H1 (cell line): ENCODE results near the gene ZNF219. TPM values are rescaled to one million over a fixed set of nuclear protein-coding genes. Genes with fewer than 3 reads are reported as not detected.

ENCODE experiments used
- CTCF ChIA-PET: fragments of 300-600 bp; sonication (Branson Sonifier 250); formaldehyde crosslinking; loops from one replicate; lab custom pipeline; 2021; ENCODE audit not compliant: partially characterized antibody; lab: Charles Lee
- POLR2A ChIA-PET: fragments of 300-600 bp; sonication (Branson Sonifier 250); formaldehyde crosslinking; loops from one replicate; lab custom pipeline; 2021; ENCODE audit warnings: inconsistent platforms; ENCODE audit not compliant: partially characterized antibody; lab: Charles Lee
- DNase-seq, 2 experiments: peaks; one replicate each; pipeline versions ENCODE4 v3.0.0 to v3.0.0-alpha.2; 2010 to 2022; ENCODE audit warnings: low spot score in 2 of 2, low read depth in 1 of 2, mixed read lengths in 1 of 2
- FAIRE-seq: peaks from 2 replicates; lab custom pipeline; 2011; peaks lifted over from hg19 to GRCh38; lab: Jason Lieb, UNC
- H2AFZ ChIP-seq: 2 replicates; pipeline ENCODE4 v1.8.1; 2012; ENCODE audit warnings: low read length, inconsistent platforms
- H2AK5ac ChIP-seq: 2 replicates; pipeline ENCODE4 v1.6.1; 2013; ENCODE audit warnings: low read depth, low read length
- H2BK120ac ChIP-seq: replicated peaks from 2 replicates; pipeline ENCODE3; 2013; ENCODE audit warnings: low read depth, low read length, inconsistent platforms
- H2BK12ac ChIP-seq: 2 replicates; pipeline ENCODE4 v1.6.1; 2013; ENCODE audit warnings: low read depth, low read length
- H2BK15ac ChIP-seq: 2 replicates; pipeline ENCODE4 v1.6.1; 2013; ENCODE audit warnings: low read length
- H2BK20ac ChIP-seq: 2 replicates; pipeline ENCODE4 v1.6.1; 2013; ENCODE audit warnings: low read length
- H2BK5ac ChIP-seq: 2 replicates; pipeline ENCODE4 v1.6.1; 2013; ENCODE audit warnings: low read depth, low read length
- H3K14ac ChIP-seq: 2 replicates; pipeline ENCODE4 v1.6.1; 2013; ENCODE audit warnings: inconsistent platforms; ENCODE audit not compliant: insufficient read length
- H3K18ac ChIP-seq: 2 replicates; pipeline ENCODE4 v1.6.1; 2013; ENCODE audit warnings: low read length; ENCODE audit errors: extremely low read depth
- H3K23ac ChIP-seq: 2 replicates; pipeline ENCODE4 v1.6.1; 2013; ENCODE audit warnings: inconsistent platforms; ENCODE audit not compliant: insufficient read length
- H3K23me2 ChIP-seq: 2 replicates; pipeline ENCODE4 v1.6.1; 2013; ENCODE audit warnings: low read depth, low read length
- H3K27ac ChIP-seq: 2 replicates; pipeline ENCODE4 v1.6.1; 2011; ENCODE audit warnings: low read depth, low read length, inconsistent platforms
- H3K27me3 ChIP-seq, 4 experiments: replicated peaks in 1 of 4; 1 replicate in 1 of 4; 2 replicates in 3 of 4; pipeline versions ENCODE4 v1.6.1 to v1.8.1; 2011 to 2013; ENCODE audit warnings: low read length in 3 of 4, mild to moderate bottlenecking in 3 of 4, inconsistent platforms in 2 of 4, mixed read lengths in 2 of 4, moderate library complexity in 1 of 4; ENCODE audit not compliant: control insufficient read depth in 3 of 4, insufficient read depth in 3 of 4; ENCODE audit errors: extremely low read depth in 1 of 4
- H3K36me3 ChIP-seq, 4 experiments: 2 replicates each; pipeline versions ENCODE4 v1.6.1 to v1.8.1; 2011 to 2013; ENCODE audit warnings: mild to moderate bottlenecking in 4 of 4, low read length in 3 of 4, moderate library complexity in 2 of 4, control low read depth in 1 of 4, inconsistent platforms in 1 of 4; ENCODE audit not compliant: insufficient read depth in 4 of 4, control insufficient read depth in 2 of 4
- H3K4ac ChIP-seq: replicated peaks from 2 replicates; pipeline ENCODE3; 2013; ENCODE audit warnings: low read length, low read depth, mixed read lengths, inconsistent platforms; ENCODE audit not compliant: insufficient read length
- H3K4me1 ChIP-seq, 4 experiments: replicated peaks in 1 of 4; 1 replicate in 1 of 4; 2 replicates in 3 of 4; pipeline versions ENCODE4 v1.6.1 to v1.8.1; 2011 to 2013; ENCODE audit warnings: low read length in 3 of 4, inconsistent platforms in 2 of 4, mixed read lengths in 1 of 4; ENCODE audit not compliant: insufficient read depth in 4 of 4, control insufficient read depth in 3 of 4
- H3K4me2 ChIP-seq, 2 experiments: 2 replicates each; pipeline versions ENCODE4 v1.6.1 to v1.8.1; 2011 to 2013; ENCODE audit warnings: low read depth in 2 of 2, low read length in 2 of 2, control low read depth in 1 of 2, inconsistent platforms in 1 of 2, mild to moderate bottlenecking in 1 of 2; ENCODE audit not compliant: insufficient read depth in 1 of 2
- H3K4me3 ChIP-seq, 4 experiments: fragments of 200-600, 300-600 bp in 1 of 4; sonication (generic), shearing (Covaris generic), sonication (Bioruptor Twin) in 1 of 4; 2 replicates each; pipeline versions ENCODE4 v1.5.1 to v1.8.1; 2011 to 2016; ENCODE audit warnings: low read length in 4 of 4, low read depth in 3 of 4, control low read depth in 2 of 4, inconsistent platforms in 2 of 4, mild to moderate bottlenecking in 2 of 4, mixed read lengths in 1 of 4, moderate library complexity in 1 of 4; ENCODE audit not compliant: insufficient read depth in 2 of 4; ENCODE audit errors: extremely low read depth in 1 of 4
- H3K56ac ChIP-seq: replicated peaks from 2 replicates; pipeline ENCODE3; 2013; ENCODE audit warnings: low read depth, mild to moderate bottlenecking, mixed read lengths, low read length, inconsistent platforms; ENCODE audit not compliant: insufficient read length
- H3K79me1 ChIP-seq: 2 replicates; pipeline ENCODE4 v1.6.1; 2013; ENCODE audit warnings: low read depth, low read length, control low read depth
- H3K79me2 ChIP-seq, 2 experiments: 2 replicates each; pipeline versions ENCODE4 v1.6.1 to v1.8.1; 2012 to 2013; ENCODE audit warnings: low read length in 2 of 2, mild to moderate bottlenecking in 2 of 2, inconsistent platforms in 1 of 2; ENCODE audit not compliant: insufficient read depth in 2 of 2, control insufficient read depth in 1 of 2
- H3K9ac ChIP-seq, 4 experiments: replicated peaks in 1 of 4; 1 replicate in 1 of 4; 2 replicates in 3 of 4; pipeline versions ENCODE4 v1.6.1 to v1.8.1; 2011 to 2013; ENCODE audit warnings: low read depth in 3 of 4, low read length in 3 of 4, control low read depth in 2 of 4, mild to moderate bottlenecking in 2 of 4, moderate library complexity in 2 of 4, inconsistent platforms in 1 of 4; ENCODE audit errors: extremely low read depth in 1 of 4
- H3K9me3 ChIP-seq, 2 experiments: 2 replicates each; pipeline versions ENCODE4 v1.6.1 to v1.8.1; 2012 to 2013; ENCODE audit warnings: mild to moderate bottlenecking in 2 of 2, moderate library complexity in 2 of 2, control low read depth in 1 of 2, inconsistent platforms in 1 of 2, low read depth in 1 of 2, low read length in 1 of 2, mixed read lengths in 1 of 2; ENCODE audit not compliant: insufficient read depth in 2 of 2
- H4K20me1 ChIP-seq, 2 experiments: replicated peaks in 1 of 2; 2 replicates each; pipeline versions ENCODE3 to v1.8.1; 2011 to 2013; ENCODE audit warnings: inconsistent platforms in 2 of 2, low read length in 2 of 2, mild to moderate bottlenecking in 1 of 2; ENCODE audit not compliant: insufficient read depth in 2 of 2, control insufficient read depth in 1 of 2
- H4K5ac ChIP-seq: 2 replicates; pipeline ENCODE4 v1.6.1; 2013; ENCODE audit warnings: low read length, low read depth, mixed read lengths, inconsistent platforms; ENCODE audit not compliant: insufficient read length
- H4K8ac ChIP-seq: 2 replicates; pipeline ENCODE4 v1.8.0; 2013; ENCODE audit warnings: mild to moderate bottlenecking, moderate library complexity, low read length, inconsistent platforms; ENCODE audit not compliant: insufficient read depth; ENCODE audit errors: extremely low read depth
- H4K91ac ChIP-seq: replicated peaks from 2 replicates; pipeline ENCODE3; 2013; ENCODE audit warnings: low read length, mixed read lengths, inconsistent platforms; ENCODE audit not compliant: insufficient read length
- ATF2 ChIP-seq: IDR thresholded peaks from 2 replicates; pipeline ENCODE4 v1.6.1; 2012; ENCODE audit warnings: low read length, inconsistent platforms
- E2F6 ChIP-seq: IDR thresholded peaks from 2 replicates; pipeline ENCODE4 v1.6.1; 2012; ENCODE audit warnings: inconsistent platforms
- GTF2F1 ChIP-seq: IDR thresholded peaks from 2 replicates; pipeline ENCODE4 v1.6.1; 2012; ENCODE audit warnings: low read depth, low read length, improper control_type of control experiment, borderline replicate concordance
- WGBS, 2 experiments: shearing (Covaris generic) in 1 of 2; methylation state at CpG; one replicate each; pipeline versions ENCODE4 v1.1.6 to v1.1.7; 2013 to 2015; ENCODE audit warnings: low lambda C conversion rate in 2 of 2, mixed read lengths in 2 of 2, inconsistent platforms in 1 of 2, low coverage in 1 of 2, missing lambda C conversion rate in 1 of 2; ENCODE audit not compliant: insufficient replicate concordance in 2 of 2, insufficient coverage in 1 of 2, insufficient read length in 1 of 2; ENCODE audit errors: extremely low coverage in 1 of 2, missing lambda C conversion rate in 1 of 2; 5-methylcytosine and 5-hydroxymethylcytosine counted together
- polyA plus RNA-seq, 7 experiments: library from polyadenylated mRNA; depleted of rRNA in 3 of 7; stranded (reverse) in 5 of 7; unstranded in 2 of 7; fragments of >200 nt in 5 of 7; fragments of 200-250 nt in 2 of 7; gene quantifications; 1 replicate in 5 of 7; 2 replicates in 1 of 7; 4 replicates in 1 of 7; pipeline versions ENCODE4 v1.2.1 to v1.2.3, GENCODE V29; 2011 to 2013; ENCODE audit warnings: missing spikeins in 2 of 7, mixed read lengths in 2 of 7
- total RNA-seq: library from RNA; stranded (reverse); fragmentation: NEBNext Ultra II Directional; extraction: Animal tissue kit (Norgen Biotek cat#: 25700); gene quantifications from 2 replicates; pipeline ENCODE4 v1.2.1, GENCODE V29; 2021

Gene ZNF219
- total and polyA plus RNA-seq, 2 of the 8 experiments (the other 6 are each of a cell fraction or from before 2014, with no cell fraction given), result 113 to 160 TPM

DNA sequence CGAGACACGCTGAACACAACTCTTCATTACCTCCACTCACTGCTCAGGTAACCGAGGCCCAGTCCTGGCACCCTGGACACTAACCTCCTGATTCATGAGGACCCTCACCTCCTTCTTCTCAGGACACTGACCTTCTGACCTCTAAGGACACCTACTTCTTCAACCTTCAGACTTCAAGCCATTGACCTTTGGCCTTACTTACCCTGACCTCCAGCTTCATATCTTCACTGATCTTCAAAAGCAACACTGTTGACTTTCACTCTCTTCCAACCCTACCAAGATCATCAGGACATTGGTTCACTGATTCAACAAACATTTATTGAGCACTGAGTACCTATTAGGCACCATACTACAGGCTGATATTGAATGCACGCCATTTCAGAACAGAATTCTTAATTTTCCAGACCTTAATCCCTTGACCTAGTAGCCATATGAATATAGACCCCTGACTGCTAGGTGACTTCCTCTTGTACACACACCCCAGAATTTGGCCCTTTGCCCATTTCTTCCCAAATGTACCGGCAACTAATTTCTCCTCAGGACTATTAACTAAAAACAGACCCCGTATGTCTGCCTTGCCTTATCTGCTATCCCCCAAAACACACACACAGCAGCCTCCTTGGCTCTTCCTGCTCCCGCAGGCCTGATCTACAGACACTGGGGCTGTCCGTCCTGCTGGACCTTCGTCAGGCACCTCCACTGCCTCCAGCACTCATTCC is 22.6 kb downstream of the ZNF219 start:
- Histone ChIP-seq H4K20me1 (peaks cover 2 to 9% of the 10 kb centered on the region in 2 experiments), H3K9me3 (no peaks in the 10 kb centered on the region), H2BK20ac (no peak overlapping the region), H3K27me3 (no peaks in the 10 kb centered on the region), H2AK5ac (no peak overlapping the region), H2BK5ac (no peak overlapping the region), H3K4me1 (peaks cover 3 to 9% (median 5%) of the 10 kb centered on the region in 4 experiments; a peak in 6 of 7 replicates), H4K8ac (no peak overlapping the region), H3K79me1 (peaks cover 2% of the 10 kb centered on the region)
- TF ChIP-seq GTF2F1 (no peak), E2F6 (no peak), ATF2 (no peak)
- TF ChIP-seq, all 59 proteins: peak for 0
- peaks cover 6% of the 10 kb centered on the region; the same call in 1 of the 2 replicates for H3K23me2 ChIP-seq
- no peak overlapping the region for H3K9ac ChIP-seq
- H4K5ac ChIP-seq, result no peak overlapping the region
- no peak overlapping the region for H2BK120ac ChIP-seq
- no peak overlapping the region for H4K91ac ChIP-seq
- H3K36me3 ChIP-seq, result peaks cover 41 to 70% (median 57%) of the 10 kb centered on the region in 4 experiments
- peaks cover 0 to 13% of the 10 kb centered on the region in 2 experiments; a peak in 2 of 4 replicates for H3K79me2 ChIP-seq
- no peak overlapping the region for H2BK12ac ChIP-seq
- 96% methylated on average over 7 of the region's 9 CpGs; no CpG with 5 or more reads in 1 of the 2 experiments for WGBS, 2 experiments
- ChIA-PET CTCF (interaction anchor here (1.3 to 6.6 kb wide), 5 partner anchors 8 to 61 kb away, joined by 5 to 110 read pairs (median 66); partner anchors contain the start of gene TMEM253), POLR2A (interaction anchor here (12.4 kb wide), 1 partner anchor 9 kb away, joined by 245 read pairs; no protein-coding TSS in a partner anchor)
- no peak overlapping the region for H3K23ac ChIP-seq
- no peak for DNase-seq
- H2AFZ ChIP-seq, result no peak overlapping the region
- H3K27ac ChIP-seq, result no peak overlapping the region
- no peak overlapping the region for H3K56ac ChIP-seq
- no peak for FAIRE-seq
- no peak overlapping the region for H3K18ac ChIP-seq
- H3K4ac ChIP-seq, result no peak overlapping the region
- H3K4me2 ChIP-seq, result no peak overlapping the region
- H3K14ac ChIP-seq, result no peak overlapping the region
- H3K4me3 ChIP-seq, result no peak overlapping the region
- no peak overlapping the region for H2BK15ac ChIP-seq
